Glomerular endothelial cell (primary cell): Measurements from ENCODE around the gene IL34. TPM values are rescaled to one million over a fixed set of nuclear protein-coding genes. Genes with fewer than 3 reads are reported as not detected.

Experiments used
- DNase-seq: peaks from one replicate; pipeline ENCODE4 v3.0.0-alpha.2; 2011; ENCODE audit warnings: low read depth, low spot score; ENCODE audit errors: extremely low read depth
- total RNA-seq: library from RNA; depleted of rRNA; stranded (reverse); fragments of >200 nt; gene quantifications from 2 replicates; pipeline ENCODE4 v1.2.3, GENCODE V29; 2015

Gene IL34
- total RNA-seq, 1 donor from 2014 or later, result 2.8 TPM

DNA sequence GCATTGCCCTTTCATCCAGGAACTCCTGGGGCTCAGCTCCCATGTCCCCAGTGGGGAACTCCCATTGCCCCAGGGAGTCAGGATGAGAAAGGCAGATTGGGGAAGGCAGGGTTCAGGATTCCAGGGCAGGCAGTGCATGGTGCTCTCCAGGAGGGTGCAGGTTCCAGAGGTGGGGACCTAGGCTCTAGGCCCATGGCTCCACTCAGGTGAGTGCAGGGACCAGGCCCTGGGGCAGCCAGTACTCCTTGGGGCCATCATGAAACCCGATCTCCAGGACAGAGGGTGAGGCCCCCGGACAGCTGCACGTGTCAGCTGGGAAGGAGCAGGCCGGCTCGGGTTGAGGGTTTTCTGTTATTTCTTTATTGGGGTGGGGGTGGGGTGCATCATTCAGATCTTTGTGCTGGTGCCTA, 40.7 kb downstream of the IL34 start:
- no peak for DNase-seq

DNA sequence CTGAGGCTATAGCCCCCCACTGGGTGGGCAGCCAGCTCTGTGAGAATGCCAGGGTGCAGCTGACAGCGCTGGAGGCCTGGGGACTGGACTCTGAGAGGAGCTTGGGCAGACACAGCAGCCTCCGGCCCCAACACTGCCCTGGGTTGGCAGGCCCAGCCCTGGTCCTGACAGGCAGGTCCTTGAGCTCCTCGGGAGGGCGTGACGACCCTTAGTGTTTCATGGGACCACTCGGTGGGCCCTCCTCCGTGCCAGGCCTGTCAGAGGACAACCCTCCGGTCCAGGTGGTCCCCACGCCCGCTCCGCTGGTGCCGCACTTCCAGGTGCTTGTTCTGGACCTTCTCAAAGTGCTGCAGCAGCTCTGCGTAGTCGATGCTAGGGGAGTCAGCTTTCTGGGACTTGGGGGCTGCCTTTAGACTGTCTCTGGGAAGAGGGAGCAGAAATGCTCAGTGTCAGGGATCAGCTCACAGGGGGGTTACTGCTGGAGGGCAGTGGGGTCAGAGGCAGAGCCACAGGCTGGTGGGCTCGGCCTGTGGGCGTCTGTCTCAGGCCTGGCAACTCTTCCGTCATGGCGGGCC, 41.4 kb downstream of the IL34 start:
- DNase-seq, result no peak

DNA sequence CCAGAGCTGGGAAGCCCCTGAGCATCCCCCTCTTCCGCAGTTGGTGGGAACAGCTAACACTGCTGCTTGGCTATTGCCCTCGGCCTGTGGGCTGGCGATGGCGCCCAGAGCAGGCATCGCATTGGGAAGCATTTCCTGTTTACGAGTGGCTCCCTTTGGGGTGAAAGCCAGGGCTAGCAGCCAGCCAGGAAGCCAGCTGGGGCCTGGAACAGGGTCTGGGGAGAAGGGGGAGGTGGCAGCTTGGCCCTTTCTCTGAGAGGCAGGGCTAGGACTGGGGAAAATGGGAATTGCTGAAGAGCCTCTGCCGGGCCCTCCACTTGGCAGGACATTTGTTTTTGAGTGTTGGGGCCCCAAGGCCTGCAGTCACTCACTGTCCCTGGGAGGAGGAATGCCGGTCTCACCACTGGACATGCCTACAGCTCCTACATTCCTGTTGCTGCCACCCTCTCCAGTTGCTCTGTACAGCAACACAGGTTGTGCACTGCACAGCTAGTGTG, 41.9 kb downstream of the IL34 start:
- no peak for DNase-seq

DNA sequence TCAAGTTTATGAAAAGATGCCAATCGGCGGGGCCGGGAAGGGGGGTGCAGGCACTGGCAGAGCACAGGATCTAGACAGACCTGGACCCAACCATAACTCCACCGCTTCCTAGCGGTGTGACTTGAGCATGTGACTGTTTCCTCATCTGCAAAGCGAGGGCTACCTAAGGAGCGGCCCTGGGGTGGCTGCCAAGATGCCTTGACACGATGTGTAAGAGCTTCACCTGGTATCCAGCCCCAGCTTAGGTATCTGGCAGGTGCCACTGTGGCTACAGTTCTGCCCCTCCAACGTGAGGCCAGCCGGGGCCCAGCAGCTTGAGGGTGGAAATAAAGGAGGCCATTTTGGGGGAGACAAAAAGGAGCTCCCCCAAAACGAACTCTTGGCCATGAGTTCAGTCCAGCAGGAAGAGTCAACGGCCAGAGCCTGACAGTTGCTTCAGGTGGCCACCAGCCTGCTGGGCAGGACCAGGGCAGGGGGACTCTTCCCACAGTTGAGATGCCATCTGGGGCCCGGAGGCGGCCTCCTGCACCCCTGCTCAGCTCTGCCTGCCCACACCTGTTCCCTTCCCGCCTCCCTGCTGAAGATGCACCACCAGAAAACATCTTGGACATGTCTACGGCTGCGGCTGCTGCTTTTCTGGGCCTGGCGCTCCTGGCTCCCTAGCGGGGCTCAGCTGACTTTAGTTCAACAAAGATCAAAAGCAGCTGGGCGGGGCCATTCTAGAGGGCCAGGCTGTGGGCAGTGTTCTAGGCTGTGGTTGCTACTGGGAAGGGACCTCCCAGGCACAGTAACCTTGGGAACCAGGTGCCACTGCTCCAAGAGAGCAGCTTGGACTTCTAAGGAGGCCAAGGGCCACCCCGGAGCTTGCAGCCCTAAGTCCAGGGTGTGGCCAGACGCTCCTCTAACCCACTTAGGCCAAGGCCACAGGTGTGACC, 42.9 kb downstream of the IL34 start:
- no peak for DNase-seq

DNA sequence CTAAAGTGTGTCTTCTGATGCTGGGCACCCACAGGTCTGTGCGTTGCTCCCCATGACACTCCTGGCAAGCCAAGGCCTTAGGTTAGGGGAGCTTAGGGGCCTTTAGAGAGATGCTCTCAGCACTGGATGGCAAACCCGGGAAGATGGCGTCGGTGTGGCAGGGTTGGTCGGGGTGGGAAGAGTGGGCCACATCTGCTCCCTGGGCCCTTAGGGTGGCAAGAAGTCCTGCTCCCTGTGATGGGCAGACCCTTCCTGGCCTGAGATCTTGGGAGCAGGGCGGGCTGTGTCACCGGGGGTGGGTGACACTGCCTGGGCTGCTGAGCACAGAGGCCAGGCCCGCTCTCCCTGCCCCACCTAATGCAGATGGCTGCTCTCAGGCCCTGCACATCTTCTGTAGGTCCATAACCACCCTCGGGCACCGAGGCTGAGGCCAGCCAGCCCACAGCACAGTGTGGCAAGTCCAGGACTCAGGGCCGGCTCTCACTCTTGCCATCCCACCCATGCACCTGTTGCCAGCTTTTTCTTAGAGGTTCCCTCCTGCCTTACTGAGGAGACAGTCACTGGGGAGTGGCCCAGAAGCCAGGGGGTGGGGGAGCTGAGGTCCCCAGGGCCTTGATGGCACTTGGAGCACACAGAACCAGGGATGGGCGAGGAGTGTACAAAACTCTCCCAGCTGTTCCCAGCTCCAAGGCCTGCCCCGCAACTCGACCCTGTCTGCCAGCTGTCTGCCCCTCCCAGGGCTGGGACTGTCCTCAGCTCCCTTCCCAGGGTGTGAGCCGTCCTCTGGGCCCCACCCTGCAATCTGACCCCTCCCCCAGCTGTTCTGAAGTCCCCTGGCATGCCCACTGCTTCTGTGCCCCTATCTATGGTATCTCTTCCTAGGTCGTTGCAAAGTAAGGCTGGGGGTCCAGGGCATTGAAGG, 43.9 kb downstream of the IL34 start:
- DNase-seq, result no peak

DNA sequence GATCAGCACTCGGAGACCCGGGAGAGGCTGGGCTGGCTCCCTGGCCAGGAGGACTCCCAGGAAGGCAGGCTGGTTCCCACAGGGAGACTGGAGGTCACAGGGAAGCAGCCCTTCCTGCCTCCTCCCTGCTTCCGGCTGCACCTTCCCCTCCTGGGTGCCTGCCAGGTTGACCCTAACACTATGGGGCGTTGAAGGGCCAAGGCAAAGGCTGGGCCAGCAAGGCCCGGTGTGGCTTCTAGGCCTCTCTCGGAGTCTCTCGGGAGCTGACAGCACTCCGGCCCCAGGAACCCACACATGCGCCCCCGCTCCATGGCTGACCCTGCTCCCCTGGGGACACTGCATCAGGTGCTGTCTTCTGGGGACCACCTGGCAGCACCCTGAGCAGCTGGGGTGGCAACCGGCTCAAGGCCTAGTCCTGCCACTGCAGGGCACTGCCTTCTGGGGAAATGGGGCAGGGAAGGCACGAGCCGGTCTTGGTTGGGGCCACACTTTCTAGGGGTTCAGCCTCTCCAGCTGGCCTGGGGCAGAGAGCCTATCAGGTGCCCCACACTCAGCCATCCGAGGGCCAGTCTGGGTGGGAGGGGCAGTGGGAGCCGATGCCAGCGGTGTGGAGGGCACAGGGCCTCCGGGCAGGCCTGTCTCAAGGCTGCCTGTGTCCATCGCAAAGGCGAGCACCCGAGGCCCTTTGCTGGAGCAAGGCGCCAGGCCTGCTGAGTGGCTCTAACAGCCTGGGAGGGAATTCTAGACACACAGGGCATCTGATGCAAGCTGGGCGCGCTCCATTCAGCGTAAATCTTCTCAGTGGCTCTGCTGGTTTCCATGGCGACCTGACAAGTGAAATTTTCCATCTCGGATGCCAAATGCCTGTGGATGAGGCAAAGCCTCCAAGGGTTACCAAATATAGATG, 45.1 kb downstream of the IL34 start:
- DNase-seq, result no peak

DNA sequence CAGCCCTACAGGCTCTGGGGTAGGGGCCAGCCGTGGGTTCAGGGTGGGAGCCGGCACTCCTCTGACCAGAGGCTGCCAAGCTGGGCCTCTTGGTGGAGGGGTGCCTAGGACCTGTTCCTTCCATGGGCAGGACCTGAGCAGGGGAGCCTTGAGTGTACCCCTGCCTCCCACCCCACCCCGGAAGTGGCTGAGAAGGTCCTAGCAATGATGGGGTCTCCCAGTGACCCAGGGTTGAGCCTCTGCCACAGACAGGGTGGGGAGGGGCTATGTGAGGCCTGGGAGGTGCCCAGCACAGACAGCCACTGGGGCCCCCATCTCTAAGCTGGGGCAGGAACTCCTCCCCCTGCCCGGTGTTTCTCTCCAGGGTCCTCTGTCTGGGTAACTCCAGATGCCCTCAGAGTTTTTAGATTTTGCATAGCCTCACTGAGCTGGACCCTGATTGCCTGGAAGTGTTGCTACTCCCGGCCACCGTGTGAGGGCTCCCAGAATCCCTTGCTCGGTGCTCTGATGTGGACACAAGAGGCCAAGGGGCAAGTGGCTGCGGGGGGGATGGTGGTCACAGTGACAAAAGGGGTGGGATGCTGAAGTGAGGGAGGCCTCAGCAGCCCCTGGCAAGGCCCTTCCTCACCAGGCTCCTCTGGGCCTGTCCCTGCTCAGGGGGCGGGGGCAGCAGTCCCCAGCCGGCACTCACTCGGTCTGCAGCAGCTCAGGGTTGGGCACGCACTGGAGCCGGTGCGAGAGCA, 45.9 kb downstream of the IL34 start:
- no peak for DNase-seq

DNA sequence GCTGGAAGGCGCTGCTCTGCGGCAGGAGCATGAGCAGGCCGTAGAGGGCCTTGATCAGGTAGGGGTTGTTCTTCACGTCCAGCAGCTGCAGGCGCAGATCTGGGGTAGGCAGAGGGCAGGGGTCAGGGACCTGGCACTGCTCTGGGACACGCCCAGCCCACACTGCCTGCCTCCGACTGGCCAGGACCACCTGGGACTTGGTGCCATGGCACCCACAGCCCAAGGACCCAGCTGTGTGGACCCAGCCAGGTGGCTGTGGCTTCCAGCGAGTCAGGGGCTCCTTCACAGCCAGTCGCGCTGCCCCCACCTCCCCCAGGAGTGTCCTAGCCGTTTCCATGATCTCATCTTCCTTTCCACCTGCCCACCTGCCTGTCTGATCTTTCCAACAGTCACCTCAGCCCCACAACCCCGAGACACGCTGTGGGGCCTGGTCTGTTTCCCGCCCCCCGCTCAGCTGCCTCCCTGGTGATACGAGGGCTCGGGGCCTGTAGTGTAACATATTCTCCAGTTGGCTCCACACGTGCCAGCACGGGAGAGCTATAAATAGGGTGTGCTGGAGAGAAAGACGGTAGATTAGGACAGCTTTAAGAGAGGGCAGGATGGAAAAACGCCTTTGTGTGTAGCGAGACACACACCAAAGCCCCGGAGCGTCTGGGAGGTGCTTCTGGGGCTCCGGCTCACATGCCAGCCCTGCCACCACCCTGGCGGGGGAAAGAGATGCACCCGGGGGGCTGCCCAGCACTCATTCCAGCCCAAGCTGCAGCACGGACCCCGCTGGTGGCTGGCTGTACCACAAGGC, 46.7 kb downstream of the IL34 start:
- DNase-seq, result no peak

DNA sequence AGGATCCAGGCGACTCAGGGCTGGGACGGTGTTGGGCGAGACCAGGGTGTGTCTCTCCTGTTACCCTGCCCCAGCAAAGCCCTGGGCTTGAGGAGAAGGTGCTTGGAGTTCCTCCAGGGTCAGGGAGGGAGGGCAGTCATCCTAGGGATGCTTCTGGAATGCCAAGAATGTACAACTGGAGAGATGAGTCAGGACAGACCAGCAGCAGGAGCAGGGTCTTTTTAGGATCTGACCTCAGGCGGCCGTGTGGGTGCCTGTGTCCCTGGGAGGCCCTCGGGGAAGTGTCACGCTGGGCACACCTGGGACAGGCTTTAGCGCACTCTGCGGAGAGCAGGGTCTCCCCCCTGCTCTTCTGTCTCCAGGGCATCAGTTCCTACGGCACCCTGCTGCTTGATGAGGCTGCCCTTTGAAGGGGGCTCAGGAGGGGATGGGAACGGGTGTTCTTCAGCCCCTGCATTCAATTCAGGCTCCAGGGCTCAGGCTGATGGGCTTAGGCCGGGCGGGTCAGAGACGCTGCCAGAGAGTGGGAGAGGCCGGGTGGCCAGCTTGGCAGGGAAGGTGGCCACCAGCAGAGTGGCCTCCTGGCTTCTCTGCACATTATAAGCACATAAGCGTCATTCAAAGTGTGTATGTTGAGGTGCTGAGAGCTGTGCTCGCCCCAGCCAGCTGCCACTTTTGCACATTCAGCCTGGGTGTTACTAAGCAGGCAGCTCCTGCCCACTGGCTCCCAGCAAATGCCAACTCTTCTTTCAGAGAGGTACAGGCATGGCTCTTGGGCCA, 47.9 kb downstream of the IL34 start:
- DNase-seq, result no peak

DNA sequence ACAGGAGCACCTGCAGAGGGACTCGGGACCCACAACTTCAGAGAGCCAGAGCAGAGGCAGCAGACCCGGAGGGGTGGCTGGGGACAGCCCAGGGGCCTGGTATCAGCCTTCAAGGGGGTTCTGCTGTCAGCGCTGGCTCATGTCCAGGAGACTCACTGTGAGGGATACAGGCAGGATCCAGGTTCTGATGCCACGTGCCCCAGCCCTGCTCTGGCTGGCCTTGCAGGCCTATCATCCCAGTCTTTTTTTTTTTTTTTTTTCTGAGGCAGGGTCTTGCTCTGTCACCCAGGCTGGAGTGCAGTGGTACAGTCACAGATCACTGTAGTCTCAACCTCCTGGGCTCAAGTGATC, 48.5 kb downstream of the IL34 start:
- no peak for DNase-seq

DNA sequence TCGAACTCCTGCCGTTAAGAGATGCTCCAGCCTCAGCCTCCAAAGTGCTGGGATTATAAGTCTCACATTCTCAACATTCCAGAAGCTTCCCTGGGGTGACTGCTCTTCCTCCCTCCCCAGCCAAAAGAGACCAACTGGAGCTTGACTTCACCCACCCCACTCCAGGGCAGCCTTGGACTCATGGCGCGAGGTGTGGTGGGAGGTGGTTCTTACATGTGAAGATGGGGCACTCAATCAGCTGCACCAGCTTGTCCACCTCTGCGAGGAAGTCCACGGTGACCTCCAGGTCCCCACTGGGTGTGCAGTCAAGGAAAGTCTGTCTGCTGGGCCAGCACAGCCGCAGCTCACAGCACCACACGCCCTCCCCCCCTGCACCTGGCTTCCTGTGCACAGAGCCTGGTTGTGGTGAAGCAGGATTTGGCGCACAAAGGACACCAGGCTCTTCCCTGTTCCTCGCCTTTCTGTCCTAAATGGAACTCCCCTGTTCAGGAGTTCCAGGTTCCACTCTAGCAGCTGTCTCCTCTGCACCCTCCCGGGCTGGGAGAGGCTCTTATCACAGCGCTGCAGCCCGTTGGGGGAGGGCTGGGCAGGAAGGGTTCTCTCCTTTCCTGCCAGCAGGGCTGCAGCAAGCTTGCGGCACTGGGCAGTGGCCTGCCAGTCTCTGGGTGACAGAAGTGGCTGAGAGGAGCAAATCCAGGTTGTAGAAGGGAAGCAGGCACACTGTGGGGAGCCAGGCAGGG, 49.1 kb downstream of the IL34 start:
- DNase-seq, result no peak

DNA sequence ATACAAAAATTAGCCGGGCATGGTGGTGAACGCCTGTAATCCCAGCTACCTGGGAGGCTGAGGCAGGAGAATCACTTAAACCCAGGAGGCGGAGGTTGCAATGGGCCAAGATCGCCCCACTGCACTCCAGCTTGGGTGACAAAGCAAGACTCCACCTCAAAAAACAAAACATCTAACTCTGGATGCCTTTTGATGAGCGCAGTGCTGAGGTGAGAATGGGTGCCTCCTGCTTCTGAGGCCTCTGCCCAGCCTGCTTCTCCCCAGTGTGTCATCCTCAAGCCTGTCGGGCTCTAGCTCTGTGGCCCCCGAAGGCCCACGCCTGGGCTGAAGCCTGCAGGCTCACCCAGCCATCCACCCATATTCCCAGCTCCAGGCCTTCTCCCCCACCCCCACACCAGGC, 50.0 kb downstream of the IL34 start:
- no peak for DNase-seq

DNA sequence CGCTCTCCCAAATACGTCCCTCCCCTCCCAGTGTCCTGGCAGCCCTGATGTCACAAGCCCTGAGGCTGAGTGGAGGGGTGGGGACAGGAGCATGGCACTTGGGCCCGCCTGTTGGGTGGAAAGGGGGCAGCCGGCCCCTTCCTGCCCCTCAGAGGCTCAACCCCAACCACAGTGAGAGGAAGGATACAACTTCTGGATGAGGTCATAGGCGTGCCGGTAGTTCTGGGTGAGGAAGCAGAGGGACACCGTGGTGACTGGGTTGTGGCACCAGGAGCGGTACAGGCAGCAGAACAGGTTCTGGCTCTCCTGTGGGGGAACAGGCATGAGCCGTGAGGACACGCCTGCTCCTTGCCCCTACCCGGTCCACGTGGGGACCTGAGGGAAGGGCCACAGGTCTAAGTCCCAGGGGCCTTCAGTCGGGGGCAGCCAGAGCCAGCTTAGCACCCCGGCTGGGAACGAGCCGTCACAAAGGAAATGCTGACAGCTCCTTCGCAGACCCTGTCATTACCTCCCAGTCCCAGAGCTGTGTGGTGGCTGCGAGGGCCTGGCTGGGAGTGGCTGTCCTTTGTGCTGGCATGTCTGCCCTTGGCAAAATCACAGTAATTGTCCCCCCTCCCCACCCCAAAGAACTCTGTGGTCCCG, 50.7 kb downstream of the IL34 start:
- no peak for DNase-seq

DNA sequence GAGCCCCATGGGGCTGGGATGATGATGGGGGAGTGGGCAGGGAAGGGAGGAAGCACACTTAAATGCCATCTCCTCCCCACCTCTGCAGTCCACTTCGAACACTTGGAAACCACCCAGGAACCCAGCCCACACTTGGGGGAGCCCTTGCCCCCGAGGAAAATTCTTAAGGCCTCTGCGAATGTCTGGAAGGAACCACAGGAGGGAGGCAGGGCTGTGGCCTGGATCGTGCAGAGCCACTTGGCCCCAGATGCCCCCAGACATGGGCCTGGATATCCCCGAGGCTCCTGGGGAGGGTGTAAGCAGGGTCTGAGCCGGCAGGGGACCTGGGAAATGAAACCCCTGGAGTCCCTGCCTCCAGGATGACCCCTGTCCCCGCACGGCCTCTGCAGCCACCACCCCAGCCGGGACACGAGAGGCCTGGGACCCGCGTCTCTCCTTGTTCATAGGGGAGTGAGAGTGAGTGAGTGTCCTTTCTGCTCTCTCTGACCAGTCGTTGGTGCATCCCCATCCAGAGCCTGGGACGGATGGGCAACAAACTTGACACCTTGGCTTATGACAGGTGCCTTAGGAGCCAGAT, 51.3 kb downstream of the IL34 start:
- no peak for DNase-seq

DNA sequence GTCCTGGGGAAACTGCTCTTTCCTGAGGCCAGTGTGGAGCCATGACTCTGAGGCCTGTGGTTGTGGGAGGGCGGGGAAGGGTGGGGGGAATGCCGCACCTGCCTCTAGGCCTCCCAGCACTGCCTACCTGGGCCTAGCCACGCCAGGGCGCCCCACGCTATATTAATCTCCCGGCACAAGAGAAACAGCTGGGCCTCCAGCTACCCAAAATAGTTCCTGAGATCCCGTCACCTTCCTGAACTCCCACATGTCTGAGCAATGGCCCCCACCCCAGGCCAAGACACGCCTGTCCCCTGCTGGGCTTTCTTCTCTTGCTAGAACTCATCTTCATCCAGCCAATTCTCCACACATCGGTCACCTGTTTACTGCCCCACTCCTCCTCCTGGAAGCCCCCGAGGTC, 52.5 kb downstream of the IL34 start:
- DNase-seq, result no peak

DNA sequence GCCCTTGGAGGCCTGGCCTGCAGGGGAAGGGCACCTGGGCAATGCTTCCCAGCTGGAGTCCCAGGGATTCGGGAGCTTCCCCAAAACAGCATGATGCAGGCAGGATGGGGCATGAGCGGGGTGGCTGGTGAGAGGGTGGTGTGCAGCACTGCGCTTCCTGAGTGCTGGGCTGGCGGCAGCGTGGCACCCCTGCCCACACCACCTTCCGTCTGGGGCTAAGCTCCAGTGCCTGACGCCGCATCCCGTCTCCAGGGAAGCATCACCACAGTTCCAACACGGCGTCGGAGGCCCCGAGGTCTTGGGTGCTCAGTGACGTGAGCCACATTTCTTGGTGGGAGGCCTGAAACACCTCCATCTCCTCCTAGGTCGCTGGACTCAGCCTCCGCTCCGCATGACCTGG, 53.3 kb downstream of the IL34 start:
- no peak for DNase-seq
